OCI-LY3 (cell line): ENCODE results near the gene GNGT1.
A peak's percentile ranks its signal among the peaks of the same experiment; 100 is the strongest.

ENCODE experiments used
- H2AFZ ChIP-seq: fragments of 200-600, 300-600 bp; shearing (Covaris generic); 2 replicates; pipeline ENCODE4 v1.6.0; 2014; ENCODE audit warnings: antibody characterized with exemption, low read depth, low read length
- H3K27ac ChIP-seq: fragments of 200-600, 300-600 bp; sonication (generic); 2 replicates; pipeline ENCODE4 v1.5.1; 2014; ENCODE audit warnings: mild to moderate bottlenecking, low read length, moderate library complexity, mixed read lengths
- H3K27me3 ChIP-seq: fragments of 200-600, 300-600 bp; sonication (generic); 2 replicates; pipeline ENCODE4 v1.6.1; 2014; ENCODE audit warnings: low read depth, low read length, mixed read lengths
- H3K36me3 ChIP-seq: fragments of 200-600, 300-600 bp; sonication (generic); replicated peaks from 2 replicates; pipeline ENCODE3; 2014; ENCODE audit warnings: low read depth, low read length, mixed read lengths
- H3K4me1 ChIP-seq: fragments of 300-600, 200-600 bp; sonication (generic); 2 replicates; pipeline ENCODE4 v1.6.1; 2014; ENCODE audit warnings: low read length, mixed read lengths
- H3K4me2 ChIP-seq: fragments of 200-600, 300-600 bp; sonication (generic); 2 replicates; pipeline ENCODE4 v1.6.1; 2014; ENCODE audit warnings: low read length, mixed read lengths
- H3K4me3 ChIP-seq: fragments of 300-600, 200-600 bp; sonication (generic); 2 replicates; pipeline ENCODE4 v1.5.1; 2014; ENCODE audit warnings: antibody characterized with exemption, mild to moderate bottlenecking, low read length, moderate library complexity
- H3K79me2 ChIP-seq: fragments of 300-600, 200-600 bp; shearing (Covaris generic); 2 replicates; pipeline ENCODE4 v1.6.1; 2014; ENCODE audit warnings: mild to moderate bottlenecking, low read length, mixed read lengths
- H3K9ac ChIP-seq: fragments of 300-600, 200-600 bp; shearing (Covaris generic); 2 replicates; pipeline ENCODE4 v1.6.0; 2014; ENCODE audit warnings: mild to moderate bottlenecking, low read length, moderate library complexity
- H3K9me3 ChIP-seq: fragments of 200-600, 300-600 bp; shearing (Covaris generic); 2 replicates; pipeline ENCODE4 v1.6.1; 2014; ENCODE audit warnings: low read length, mixed read lengths; ENCODE audit not compliant: insufficient read depth
- H4K20me1 ChIP-seq: fragments of 200-600, 300-600 bp; sonication (generic); 2 replicates; pipeline ENCODE4 v1.6.1; 2016; ENCODE audit warnings: low read length, mixed read lengths; ENCODE audit not compliant: insufficient read depth
- CTCF ChIP-seq: fragments of 200-600, 300-600 bp; sonication (generic); IDR thresholded peaks from 2 replicates; pipeline ENCODE4 v1.5.1; 2014; ENCODE audit warnings: antibody characterized with exemption, low read length, low read depth
- EZH2phosphoT487 ChIP-seq: fragments of 200-600 bp; shearing (Covaris generic); IDR thresholded peaks from 2 replicates; pipeline ENCODE4 v1.6.1; 2018; ENCODE audit warnings: antibody characterized with exemption, mixed run types, low read depth

GNGT1 gene

DNA sequence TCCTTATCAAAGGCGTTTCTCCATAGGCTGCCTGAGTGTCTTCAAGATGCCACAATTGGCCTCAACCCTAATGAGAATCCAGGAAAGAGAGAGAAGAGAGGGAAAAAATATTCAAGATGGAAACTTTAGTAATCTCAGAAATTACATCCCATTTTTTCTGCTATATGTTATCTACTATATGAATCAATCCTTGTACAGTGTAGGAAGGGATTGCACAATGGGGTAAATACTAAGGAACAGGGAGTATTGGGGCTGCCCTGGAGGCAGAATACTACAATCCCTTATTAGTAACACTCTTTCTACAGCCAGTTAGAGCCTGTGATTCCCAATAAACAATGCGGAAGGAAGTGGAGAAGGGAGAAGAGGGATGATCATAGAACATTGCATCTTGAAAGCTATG is 43.7 kb upstream of the GNGT1 start:
- Histone ChIP-seq H3K9me3 (no peaks in the 10 kb centered on the region), H2AFZ (no peak overlapping the region), H3K4me2 (no peak overlapping the region), H4K20me1 (no peaks in the 10 kb centered on the region), H3K79me2 (no peaks in the 10 kb centered on the region), H3K4me1 (no peaks in the 10 kb centered on the region), H3K27me3 (no peaks in the 10 kb centered on the region), H3K9ac (no peak overlapping the region), H3K36me3 (no peaks in the 10 kb centered on the region), H3K4me3 (no peak overlapping the region), H3K27ac (no peak overlapping the region)
- TF ChIP-seq CTCF (no peak), EZH2phosphoT487 (no peak)

DNA sequence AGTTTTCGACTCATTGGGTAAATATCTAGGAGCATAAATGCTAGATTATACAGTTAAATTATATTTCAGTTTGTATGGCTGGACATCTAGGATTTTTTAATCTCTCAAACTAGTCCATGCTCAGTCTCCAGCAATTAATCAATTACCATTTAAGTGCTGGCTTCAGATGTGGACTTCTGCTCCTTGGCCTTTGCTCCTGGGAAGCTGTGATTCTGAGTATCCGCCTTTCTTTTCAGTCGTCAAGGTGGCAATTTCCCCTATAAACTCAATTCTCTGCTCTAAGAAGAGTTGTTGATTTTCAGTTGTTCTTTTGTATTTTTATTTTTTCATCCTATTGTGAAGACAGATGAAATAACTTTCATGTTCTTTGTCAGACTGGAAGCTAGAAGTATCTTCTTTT is 39.5 kb upstream of the GNGT1 start:
- H3K36me3 ChIP-seq: no peaks in the 10 kb centered on the region
- no peak for TF ChIP-seq EZH2phosphoT487
- no peak for TF ChIP-seq CTCF
- H3K9ac ChIP-seq: no peak overlapping the region
- no peak overlapping the region for H2AFZ ChIP-seq
- no peaks in the 10 kb centered on the region for H3K27me3 ChIP-seq
- no peaks in the 10 kb centered on the region for H3K9me3 ChIP-seq
- H3K4me1 ChIP-seq: no peaks in the 10 kb centered on the region
- H3K79me2 ChIP-seq: no peaks in the 10 kb centered on the region
- no peak overlapping the region for H3K4me2 ChIP-seq
- no peak overlapping the region for H3K27ac ChIP-seq
- H4K20me1 ChIP-seq: no peaks in the 10 kb centered on the region
- no peak overlapping the region for H3K4me3 ChIP-seq

GRCh38 chr7:93873998-93874574 is 32.3 kb upstream of the GNGT1 start:
- no peak overlapping the region for H2AFZ ChIP-seq
- H3K9ac ChIP-seq: no peak overlapping the region
- peaks cover 2% of the 10 kb centered on the region; the same call in 1 of the 2 replicates for H3K4me1 ChIP-seq
- H3K4me2 ChIP-seq: no peak overlapping the region
- H4K20me1 ChIP-seq: no peaks in the 10 kb centered on the region
- no peaks in the 10 kb centered on the region for H3K36me3 ChIP-seq
- H3K4me3 ChIP-seq: no peak overlapping the region
- TF ChIP-seq CTCF: no peak
- TF ChIP-seq EZH2phosphoT487: no peak
- H3K27me3 ChIP-seq: no peaks in the 10 kb centered on the region
- no peak overlapping the region for H3K27ac ChIP-seq
- H3K9me3 ChIP-seq: no peaks in the 10 kb centered on the region
- H3K79me2 ChIP-seq: no peaks in the 10 kb centered on the region

DNA sequence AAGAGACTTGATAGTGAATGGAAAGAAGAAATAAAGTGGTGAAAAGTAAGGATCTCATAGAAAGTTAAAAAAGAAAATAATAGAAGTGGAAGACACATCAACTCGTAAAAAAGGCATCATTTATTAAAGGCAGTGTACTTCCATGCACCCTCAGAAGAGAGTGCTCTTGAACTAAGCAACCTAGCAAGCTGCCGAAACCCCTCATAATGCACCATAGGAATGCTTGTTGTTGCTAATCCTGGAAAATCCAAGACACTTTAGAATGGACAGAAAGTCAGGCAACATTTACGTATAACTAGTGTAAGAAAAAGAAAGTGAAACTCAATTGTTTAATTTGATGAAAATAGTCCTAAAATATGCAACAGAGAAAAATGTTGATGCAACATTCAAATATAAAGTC is 28.6 kb upstream of the GNGT1 start:
- H3K9me3 ChIP-seq: no peaks in the 10 kb centered on the region
- no peak overlapping the region for H3K9ac ChIP-seq
- no peaks in the 10 kb centered on the region for H4K20me1 ChIP-seq
- H3K27ac ChIP-seq: no peak overlapping the region
- H3K4me2 ChIP-seq: peak overlapping the region; percentile 55
- no peaks in the 10 kb centered on the region for H3K36me3 ChIP-seq
- no peaks in the 10 kb centered on the region for H3K79me2 ChIP-seq
- H3K4me1 ChIP-seq: peaks cover 2% of the 10 kb centered on the region; the same call in 1 of the 2 replicates
- peak overlapping the region; percentile 40 for H3K4me3 ChIP-seq
- TF ChIP-seq CTCF (peak; percentile 45), EZH2phosphoT487 (no peak)
- no peaks in the 10 kb centered on the region for H3K27me3 ChIP-seq
- peak overlapping the region; percentile 72 for H2AFZ ChIP-seq
